Measurements from ENCODE around the gene FCER1G.

GRCh38 chr1:161195171-161195570 lies 19.9 kb upstream of the FCER1G start:
- TF ChIP-seq EZH2 (IDR thresholded peaks at IDR 0.05; ENCODE audit: borderline replicate concordance, low read depth, low read length, severe bottlenecking) (no peak), POLR2AphosphoS5 (IDR thresholded peaks at IDR 0.05; ENCODE audit: insufficient read depth, low read depth, low read length) (no peak), CTCF (IDR thresholded peaks at IDR 0.05; ENCODE audit: extremely low read depth in 1 of 2, insufficient read depth in 1 of 2, low read depth in 1 of 2, low read length in 2 of 2) (no peak), POLR2A (IDR thresholded peaks at IDR 0.05; ENCODE audit: low read depth, low read length) (no peak), MYC (IDR thresholded peaks at IDR 0.05; ENCODE audit: low read depth, low read length) (no peak), MAX (IDR thresholded peaks at IDR 0.05; ENCODE audit: insufficient read depth, insufficient read length) (no peak), FOS (IDR thresholded peaks at IDR 0.05; ENCODE audit: borderline replicate concordance, insufficient read depth, low read length) (no peak), JUN (IDR thresholded peaks at IDR 0.05; ENCODE audit: borderline replicate concordance, insufficient read depth, insufficient read length, low read depth) (no peak)

Measured in endothelial cell of umbilical vein (primary cell).